ENCODE results near the gene SAMD9.
"Not testable (repeated sequence)": the region's sequence is repeated elsewhere in the genome, so short reads cannot be mapped to it uniquely, and the experiment has no call there.

Gene SAMD9

GRCh38 chr7:93117852-93118530 lies at the start of gene SAMD9:
SAMD9 (minus strand) TSS chr7:93117979; CDS start chr7:93106097, 11,882 bp downstream.
- DNase-seq (ENCODE audit: low read depth in 2 of 2, low spot score in 1 of 2) = peak in 1 of 2 donors; percentile 35

DNA sequence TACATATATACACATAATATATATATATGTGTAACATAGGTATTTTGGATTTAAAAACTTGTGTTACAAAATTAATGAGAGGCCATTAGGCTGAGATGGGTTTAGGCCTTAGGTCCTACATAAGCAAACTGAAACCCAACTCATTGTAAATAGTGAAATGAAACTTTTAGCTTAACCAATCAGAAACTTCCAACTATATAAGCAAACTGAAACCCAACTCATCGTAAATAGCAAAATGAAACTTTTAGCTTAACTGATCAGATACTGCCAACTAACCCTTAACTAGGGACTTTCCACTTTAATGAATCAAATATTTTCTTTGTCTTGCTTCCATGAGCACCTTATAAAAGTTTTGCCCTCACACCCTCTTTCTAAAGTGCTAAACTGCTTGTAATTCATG lies 47.7 kb upstream of the SAMD9 start:
- no peak for DNase-seq (ENCODE audit: low read depth in 2 of 2, low spot score in 1 of 2)

- no peak for DNase-seq (ENCODE audit: low read depth in 2 of 2, low spot score in 1 of 2)
Observed at GRCh38 chr7:93164766-93165165, 47.0 kb upstream of the SAMD9 start.

GRCh38 chr7:93161181-93161762 lies 43.5 kb upstream of the SAMD9 start:
- DNase-seq (ENCODE audit: low read depth in 2 of 2, low spot score in 1 of 2) = no peak

GRCh38 chr7:93160410-93160809 lies 42.6 kb upstream of the SAMD9 start:
- no peak for DNase-seq (ENCODE audit: low read depth in 2 of 2, low spot score in 1 of 2)

GRCh38 chr7:93159490-93159889 lies 41.7 kb upstream of the SAMD9 start:
- no peak for DNase-seq (ENCODE audit: low read depth in 2 of 2, low spot score in 1 of 2)

DNA sequence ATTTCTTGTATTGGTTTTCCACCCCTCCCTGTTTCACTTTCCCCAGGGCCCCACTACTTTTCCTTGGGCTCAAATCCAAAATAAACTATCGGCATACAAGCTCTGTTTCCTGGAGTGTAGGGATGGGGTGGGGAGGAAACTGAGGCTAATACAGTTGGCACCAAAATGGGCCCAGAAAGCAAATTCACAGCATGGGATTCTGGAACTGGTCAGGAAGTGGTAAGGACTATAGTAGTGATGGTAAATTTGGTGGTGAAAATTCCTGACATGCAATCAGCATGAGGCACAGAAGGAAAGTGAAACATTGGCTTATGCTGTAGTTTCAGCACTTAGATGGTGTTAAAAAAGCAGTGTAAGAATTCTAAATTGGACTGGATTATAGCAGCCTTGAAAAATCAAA lies 39.1 kb upstream of the SAMD9 start:
- DNase-seq (ENCODE audit: low read depth in 2 of 2, low spot score in 1 of 2) = no peak

GRCh38 chr7:93150200-93150835 lies 32.5 kb upstream of the SAMD9 start:
- DNase-seq (ENCODE audit: low read depth in 2 of 2, low spot score in 1 of 2) = no peak

DNA sequence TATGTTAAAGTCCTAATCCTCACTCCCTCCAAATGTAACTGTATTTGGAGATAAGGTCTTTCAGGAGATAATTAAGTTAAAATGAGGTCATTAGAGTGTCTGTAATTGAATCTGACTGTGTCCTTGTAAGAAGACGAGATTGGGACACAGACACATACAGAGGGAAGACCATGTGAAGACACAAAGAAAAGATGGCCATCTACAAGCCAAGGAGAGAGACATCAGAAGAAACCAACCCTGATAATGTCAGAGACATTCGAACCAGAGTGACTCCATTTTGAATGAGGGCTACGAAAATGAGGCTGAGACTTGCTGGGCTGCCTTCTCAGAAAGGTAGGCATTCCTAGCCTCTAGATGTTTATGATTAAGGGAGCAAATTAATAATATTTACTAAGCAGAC lies 30.9 kb upstream of the SAMD9 start:
- DNase-seq (ENCODE audit: low read depth in 2 of 2, low spot score in 1 of 2) = no peak

DNA sequence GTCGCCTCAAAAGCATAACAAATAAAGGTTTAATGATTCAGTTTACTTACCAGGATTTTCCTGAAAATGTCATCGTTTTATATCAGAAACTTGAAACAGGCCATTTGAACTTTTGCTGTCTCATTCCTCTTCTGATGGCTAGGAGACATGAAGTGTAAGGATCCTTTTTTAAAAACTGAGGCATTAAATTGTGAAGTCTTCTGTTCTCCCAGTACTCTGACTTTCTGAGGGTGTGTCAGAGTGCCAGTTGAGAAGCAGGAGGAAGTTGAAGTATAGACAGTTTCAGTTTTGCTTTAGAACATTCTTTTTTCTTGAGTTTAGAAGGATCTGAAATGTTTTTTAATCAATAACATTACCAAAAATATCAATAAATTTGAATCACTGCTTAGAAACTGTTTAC lies 30.4 kb upstream of the SAMD9 start, which contains the start of gene SAMD9L:
SAMD9L (minus strand) TSS at position 242 of the 400 bp plus-strand sequence. CDS start 12,414 bp downstream, outside the sequence.
- DNase-seq (ENCODE audit: low read depth in 2 of 2, low spot score in 1 of 2) = no peak

DNA sequence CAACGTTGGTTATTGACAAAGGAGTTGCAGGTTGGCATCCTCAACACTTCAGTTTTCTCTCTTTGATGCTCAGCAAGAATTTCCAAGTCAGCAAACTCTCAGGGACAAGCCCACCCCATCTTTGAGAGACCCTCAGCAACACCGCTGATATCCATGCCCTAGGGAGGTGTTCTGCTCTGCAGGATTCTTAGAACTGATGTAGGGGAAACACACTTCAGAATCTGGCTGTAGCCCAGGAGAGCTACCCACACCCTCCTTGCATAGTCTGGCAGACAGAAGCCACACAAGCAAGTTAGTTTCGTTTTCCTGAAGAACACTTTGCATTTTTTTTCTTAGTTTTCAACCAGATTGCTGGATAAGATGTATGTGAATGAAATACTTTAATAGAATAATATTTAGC lies 29.6 kb upstream of the SAMD9 start:
- peak in 1 of 2 donors; percentile 10 for DNase-seq (ENCODE audit: low read depth in 2 of 2, low spot score in 1 of 2)

- no peak for DNase-seq (ENCODE audit: low read depth in 2 of 2, low spot score in 1 of 2)
Observed at GRCh38 chr7:93146472-93147141, 28.8 kb upstream of the SAMD9 start.

GRCh38 chr7:93146036-93146435 lies 28.3 kb upstream of the SAMD9 start:
- no peak for DNase-seq (ENCODE audit: low read depth in 2 of 2, low spot score in 1 of 2)

GRCh38 chr7:93145354-93145753 lies 27.6 kb upstream of the SAMD9 start:
- no peak for DNase-seq (ENCODE audit: low read depth in 2 of 2, low spot score in 1 of 2)

DNA sequence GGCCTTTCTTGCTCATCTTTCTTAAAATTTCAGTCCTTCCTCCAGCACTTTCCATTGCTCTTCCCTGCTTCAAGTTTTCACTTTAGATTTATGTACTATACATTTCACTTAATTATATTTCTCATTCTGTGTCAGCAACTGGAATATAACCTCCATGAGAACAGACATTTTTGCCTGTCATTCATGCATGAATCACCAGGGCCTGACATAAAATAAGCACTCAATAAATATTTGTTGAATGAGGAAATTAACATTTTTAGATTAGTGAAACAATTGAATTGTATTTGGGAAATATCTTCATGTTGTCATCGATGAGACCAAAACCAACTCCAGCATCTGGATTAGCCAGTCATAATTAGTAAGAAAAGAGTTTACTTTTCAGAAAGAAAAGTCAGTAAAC lies 24.3 kb upstream of the SAMD9 start:
- DNase-seq (ENCODE audit: low read depth in 2 of 2, low spot score in 1 of 2) = no peak

GRCh38 chr7:93140582-93141191 lies 22.9 kb upstream of the SAMD9 start:
- DNase-seq (ENCODE audit: low read depth in 2 of 2, low spot score in 1 of 2) = no peak

GRCh38 chr7:93138576-93138975 lies 20.8 kb upstream of the SAMD9 start:
- no peak for DNase-seq (ENCODE audit: low read depth in 2 of 2, low spot score in 1 of 2)

DNA sequence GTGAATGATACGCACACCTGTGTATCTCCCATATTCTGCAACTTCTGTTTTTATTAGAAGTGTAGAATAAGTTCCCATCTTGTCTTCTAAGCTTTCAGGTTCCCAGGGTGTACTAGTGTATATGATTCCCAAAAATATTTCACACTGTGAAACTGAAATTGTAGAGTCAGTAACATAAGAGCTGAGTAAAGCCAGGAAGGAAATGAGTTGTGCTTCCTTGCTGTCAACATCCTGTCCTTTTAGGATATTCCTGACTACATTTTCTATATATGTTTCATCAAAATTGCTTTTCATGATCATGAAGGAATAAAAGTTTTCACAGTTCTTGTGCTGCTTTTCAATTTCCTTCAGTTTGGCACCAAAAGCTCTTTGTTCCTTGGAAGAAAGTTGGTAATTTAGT lies 15.2 kb upstream of the SAMD9 start:
- no peak for DNase-seq (ENCODE audit: low read depth in 2 of 2, low spot score in 1 of 2)

- DNase-seq (ENCODE audit: low read depth in 2 of 2, low spot score in 1 of 2) = no peak
Observed at GRCh38 chr7:93132216-93132615, 14.4 kb upstream of the SAMD9 start.

DNA sequence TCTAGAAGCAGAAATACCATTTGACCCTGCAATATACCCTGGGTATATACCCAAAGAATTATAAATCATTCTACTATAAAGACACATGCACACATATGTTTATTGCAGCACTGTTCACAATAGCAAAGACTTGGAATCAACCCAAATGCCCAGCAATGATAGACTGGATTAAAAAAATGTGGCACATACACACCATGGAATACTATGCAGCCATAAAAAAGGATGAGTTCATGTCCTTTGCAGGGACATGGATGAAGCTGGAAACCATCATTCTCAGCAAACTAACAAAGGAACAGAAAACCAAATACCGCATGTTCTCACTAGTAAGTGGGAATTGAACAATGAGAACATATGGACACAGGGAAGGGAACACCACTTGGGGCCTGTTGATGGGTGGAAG lies 9.2 kb upstream of the SAMD9 start:
- not testable (repeated sequence) for DNase-seq (ENCODE audit: low read depth in 2 of 2, low spot score in 1 of 2)

- DNase-seq (ENCODE audit: low read depth in 2 of 2, low spot score in 1 of 2) = not testable (repeated sequence)
Observed at GRCh38 chr7:93123532-93123931, 5.8 kb upstream of the SAMD9 start.
